Endodermal cell (in vitro differentiated cells): ENCODE results near the gene THSD4. TPM values are rescaled to one million over a fixed set of nuclear protein-coding genes. Genes with fewer than 3 reads are reported as not detected.

Source experiments
- DNase-seq: peaks from one replicate; pipeline ENCODE4 v3.0.0-alpha.2; 2017
- H3K27ac ChIP-seq: 2 replicates; pipeline ENCODE4 v1.5.1; 2013; ENCODE audit warnings: mild to moderate bottlenecking, low read depth, low read length, moderate library complexity
- H3K27me3 ChIP-seq: 2 replicates; pipeline ENCODE4 v1.6.1; 2013; ENCODE audit warnings: mild to moderate bottlenecking, low read length, moderate library complexity; ENCODE audit not compliant: insufficient read depth, control insufficient read depth, poor library complexity, severe bottlenecking
- H3K36me3 ChIP-seq: 2 replicates; pipeline ENCODE4 v1.7.0; 2013; ENCODE audit warnings: mild to moderate bottlenecking, low read length, moderate library complexity; ENCODE audit not compliant: control insufficient read depth, insufficient read depth
- H3K4me1 ChIP-seq: one replicate; pipeline ENCODE4 v1.7.0; 2013; ENCODE audit warnings: low read length; ENCODE audit not compliant: control insufficient read depth, insufficient read depth
- H3K4me3 ChIP-seq: 2 replicates; pipeline ENCODE4 v1.5.1; 2013; ENCODE audit warnings: mild to moderate bottlenecking, low read length, moderate library complexity
- H3K9ac ChIP-seq: 2 replicates; pipeline ENCODE4 v1.6.1; 2013; ENCODE audit warnings: mild to moderate bottlenecking, low read length, moderate library complexity; ENCODE audit not compliant: poor library complexity, severe bottlenecking; ENCODE audit errors: extremely low read depth
- H3K9me3 ChIP-seq: 2 replicates; pipeline ENCODE4 v1.6.1; 2013; ENCODE audit warnings: mild to moderate bottlenecking, low read length, moderate library complexity; ENCODE audit not compliant: control insufficient read depth
- H3K27ac Mint-ChIP-seq: 2 replicates; pipeline ENCODE4 v1.8.0; 2020; ENCODE audit warnings: mixed read lengths
- H3K27me3 Mint-ChIP-seq: 2 replicates; pipeline ENCODE4 v1.8.0; 2021; ENCODE audit warnings: mild to moderate bottlenecking, mixed read lengths; ENCODE audit not compliant: insufficient read depth
- H3K36me3 Mint-ChIP-seq: 2 replicates; pipeline ENCODE4 v1.8.0; 2020; ENCODE audit warnings: low read depth, mixed read lengths
- H3K4me1 Mint-ChIP-seq: 2 replicates; pipeline ENCODE4 v1.8.0; 2020; ENCODE audit warnings: mixed read lengths
- H3K4me3 Mint-ChIP-seq: 2 replicates; pipeline ENCODE4 v1.8.0; 2020; ENCODE audit warnings: mild to moderate bottlenecking, moderate library complexity, mixed read lengths
- H3K9me3 Mint-ChIP-seq: 2 replicates; pipeline ENCODE4 v1.8.0; 2020; ENCODE audit warnings: mild to moderate bottlenecking, mixed read lengths
- CTCF ChIP-seq: fragments of 200-600 bp; sonication (generic); conservative IDR thresholded peaks from 2 replicates; pipeline ENCODE4 v1.5.0; 2021; ENCODE audit warnings: antibody characterized with exemption, mild to moderate bottlenecking
- WGBS, 2 experiments: methylation state at CpG; one replicate each; pipeline versions ENCODE4 v1.1.5 to v1.1.7; 2013; ENCODE audit warnings: missing lambda C conversion rate in 2 of 2, mixed read lengths in 1 of 2; ENCODE audit not compliant: insufficient coverage in 1 of 2, insufficient read length in 1 of 2; 5-methylcytosine and 5-hydroxymethylcytosine counted together
- total RNA-seq, 2 donors: library from RNA; stranded (reverse); fragmentation: NEBNext Ultra II Directional in 1 of 2; extraction: Animal tissue kit (Norgen Biotek cat#: 25700) in 1 of 2; gene quantifications; 2 replicates in 1 of 2; 3 replicates in 1 of 2; pipeline ENCODE4 v1.2.1, GENCODE V29; 2021

THSD4 gene
- total RNA-seq, 2 donors from 2014 or later = 4.6 to 5.4 TPM

GRCh38 chr15:71387810-71388209, 272.5 kb downstream of the THSD4 start:
- DNase-seq = no peak
- H3K4me3 ChIP-seq = no peak overlapping the region
- H3K4me1 ChIP-seq = no peaks in the 10 kb centered on the region
- peaks cover 10% of the 10 kb centered on the region for H3K27me3 Mint-ChIP-seq
- WGBS, 2 experiments = 81 to 100% methylated on average over 1 of the region's 1 CpG
- peaks cover 7% of the 10 kb centered on the region for H3K9me3 Mint-ChIP-seq
- no peaks in the 10 kb centered on the region for H3K36me3 Mint-ChIP-seq
- no peak overlapping the region for H3K4me3 Mint-ChIP-seq
- H3K9me3 ChIP-seq = no peaks in the 10 kb centered on the region
- H3K27me3 ChIP-seq = no peaks in the 10 kb centered on the region
- no peaks in the 10 kb centered on the region for H3K36me3 ChIP-seq
- no peak overlapping the region for H3K27ac Mint-ChIP-seq
- no peak overlapping the region for H3K27ac ChIP-seq
- TF ChIP-seq CTCF = no peak
- peaks cover 31% of the 10 kb centered on the region for H3K4me1 Mint-ChIP-seq
- no peak overlapping the region for H3K9ac ChIP-seq

GRCh38 chr15:71390096-71390495, 274.8 kb downstream of the THSD4 start:
- no peak for DNase-seq
- H3K36me3 ChIP-seq = no peaks in the 10 kb centered on the region
- no peaks in the 10 kb centered on the region for H3K4me1 ChIP-seq
- Mint-ChIP-seq H3K27me3 (peaks cover 10% of the 10 kb centered on the region), H3K4me3 (no peak overlapping the region), H3K4me1 (peaks cover 33% of the 10 kb centered on the region), H3K27ac (no peak overlapping the region), H3K9me3 (peaks cover 7% of the 10 kb centered on the region), H3K36me3 (no peaks in the 10 kb centered on the region)
- no peak for TF ChIP-seq CTCF
- H3K27me3 ChIP-seq = no peaks in the 10 kb centered on the region
- no peaks in the 10 kb centered on the region for H3K9me3 ChIP-seq
- H3K9ac ChIP-seq = no peak overlapping the region
- no peak overlapping the region for H3K27ac ChIP-seq
- H3K4me3 ChIP-seq = no peak overlapping the region
- WGBS, 2 experiments = 93 to 100% methylated on average over 2 of the region's 2 CpGs

- Mint-ChIP-seq H3K4me3 (no peak overlapping the region), H3K27me3 (peaks cover 10% of the 10 kb centered on the region), H3K9me3 (peaks cover 7% of the 10 kb centered on the region), H3K36me3 (no peaks in the 10 kb centered on the region), H3K4me1 (peaks cover 21% of the 10 kb centered on the region), H3K27ac (no peak overlapping the region)
- Histone ChIP-seq H3K9ac (no peak overlapping the region), H3K4me1 (no peaks in the 10 kb centered on the region), H3K36me3 (no peaks in the 10 kb centered on the region), H3K4me3 (no peak overlapping the region), H3K9me3 (no peaks in the 10 kb centered on the region), H3K27ac (no peak overlapping the region), H3K27me3 (no peaks in the 10 kb centered on the region)
- no peak for DNase-seq
- TF ChIP-seq CTCF = no peak
- 92 to 95% methylated on average over 5 to 6 of the region's 6 CpGs for WGBS, 2 experiments
Observed at GRCh38 chr15:71391421-71392088, 276.3 kb downstream of the THSD4 start.
